ENCODE measurements around the gene ADISSP. TPM values are rescaled to one million over a fixed set of nuclear protein-coding genes. Genes with fewer than 3 reads are reported as not detected.

Gene ADISSP
- total and polyA plus RNA-seq, 2 donors (not counting 3 experiments of a cell fraction or from before 2014, with no cell fraction given): 55.0 to 67.5 TPM

Other genes with a start within 250 kb of the ADISSP start
- not detected in 2 replicates for gene GFRA4, start 104.4 kb downstream of the ADISSP start, total RNA-seq
- not detected in 2 replicates for gene GFRA4, start 104.4 kb downstream of the ADISSP start, polyA plus RNA-seq
- 0.18 TPM in 1 of 2 replicates, not detected in the other for gene ADAM33, start 85.7 kb downstream of the ADISSP start, total RNA-seq
- gene ADAM33, start 85.7 kb downstream of the ADISSP start, polyA plus RNA-seq: 0.06 TPM in 2 replicates
- gene SIGLEC1, start 55.2 kb downstream of the ADISSP start, total RNA-seq: not detected in 2 replicates
- gene SIGLEC1, start 55.2 kb downstream of the ADISSP start, polyA plus RNA-seq: not detected in 2 replicates
- gene HSPA12B, start 35.1 kb downstream of the ADISSP start, total RNA-seq: 3.4 and 6.6 TPM in 2 replicates
- 3.6 and 3.7 TPM in 2 replicates for gene HSPA12B, start 35.1 kb downstream of the ADISSP start, polyA plus RNA-seq
- 0.32 and 0.44 TPM in 2 replicates for gene SPEF1, start 13.7 kb upstream of the ADISSP start, total RNA-seq
- 0.07 and 0.10 TPM in 2 replicates for gene SPEF1, start 13.7 kb upstream of the ADISSP start, polyA plus RNA-seq
- 82.2 and 90.3 TPM in 2 replicates for gene CENPB, start 19.0 kb upstream of the ADISSP start, total RNA-seq
- gene CENPB, start 19.0 kb upstream of the ADISSP start, polyA plus RNA-seq: 30.4 and 35.7 TPM in 2 replicates
- gene CDC25B, start 28.6 kb upstream of the ADISSP start, total RNA-seq: 62.2 and 76.5 TPM in 2 replicates
- 45.3 and 46.7 TPM in 2 replicates for gene CDC25B, start 28.6 kb upstream of the ADISSP start, polyA plus RNA-seq
- 19.2 and 22.0 TPM in 2 replicates for gene AP5S1, start 52.8 kb upstream of the ADISSP start, total RNA-seq
- 15.7 and 20.1 TPM in 2 replicates for gene AP5S1, start 52.8 kb upstream of the ADISSP start, polyA plus RNA-seq
- gene MAVS, start 79.1 kb upstream of the ADISSP start, total RNA-seq: 35.1 and 40.7 TPM in 2 replicates
- gene MAVS, start 79.1 kb upstream of the ADISSP start, polyA plus RNA-seq: 17.9 and 18.8 TPM in 2 replicates
- 54.3 and 55.3 TPM in 2 replicates for gene PANK2, start 121.6 kb upstream of the ADISSP start, total RNA-seq
- gene PANK2, start 121.6 kb upstream of the ADISSP start, polyA plus RNA-seq: 18.4 and 18.9 TPM in 2 replicates
- 9.0 and 11.7 TPM in 2 replicates for gene RNF24, start 247.8 kb upstream of the ADISSP start, total RNA-seq
- 4.1 and 4.5 TPM in 2 replicates for gene RNF24, start 247.8 kb upstream of the ADISSP start, polyA plus RNA-seq

All from endothelial cell of umbilical vein (primary cell).